ENCODE measurements around the gene ATCAY.

Gene ATCAY

DNA sequence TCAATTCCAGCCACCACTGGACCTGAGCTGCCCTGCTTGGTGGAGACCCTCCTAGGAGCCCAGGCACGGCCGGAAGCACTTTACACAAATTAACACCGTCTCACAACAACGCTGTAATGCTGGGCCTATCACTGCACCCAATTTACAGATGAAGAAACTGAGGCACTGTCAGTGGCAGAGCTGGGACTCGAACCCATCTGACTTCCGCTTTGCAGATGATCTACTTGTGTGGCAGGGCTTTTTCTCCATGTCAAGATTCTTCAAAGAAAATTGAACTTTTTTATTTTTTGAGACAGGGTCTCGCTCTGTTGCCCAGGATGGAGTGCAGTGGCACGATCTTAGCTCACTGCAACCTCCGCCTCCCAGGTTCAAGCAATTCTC lies 45.4 kb upstream of the ATCAY start:
- no peak overlapping the region for H3K4me3 ChIP-seq (ENCODE audit: low read depth, low read length)
- no peak for DNase-seq
- H3K27me3 ChIP-seq (ENCODE audit: insufficient read depth, low read depth, severe bottlenecking) = no peaks in the 10 kb centered on the region
- H3K9me3 ChIP-seq (ENCODE audit: severe bottlenecking) = no peaks in the 10 kb centered on the region
- H3K36me3 ChIP-seq = no peaks in the 10 kb centered on the region
- TF ChIP-seq, protein P1, sequence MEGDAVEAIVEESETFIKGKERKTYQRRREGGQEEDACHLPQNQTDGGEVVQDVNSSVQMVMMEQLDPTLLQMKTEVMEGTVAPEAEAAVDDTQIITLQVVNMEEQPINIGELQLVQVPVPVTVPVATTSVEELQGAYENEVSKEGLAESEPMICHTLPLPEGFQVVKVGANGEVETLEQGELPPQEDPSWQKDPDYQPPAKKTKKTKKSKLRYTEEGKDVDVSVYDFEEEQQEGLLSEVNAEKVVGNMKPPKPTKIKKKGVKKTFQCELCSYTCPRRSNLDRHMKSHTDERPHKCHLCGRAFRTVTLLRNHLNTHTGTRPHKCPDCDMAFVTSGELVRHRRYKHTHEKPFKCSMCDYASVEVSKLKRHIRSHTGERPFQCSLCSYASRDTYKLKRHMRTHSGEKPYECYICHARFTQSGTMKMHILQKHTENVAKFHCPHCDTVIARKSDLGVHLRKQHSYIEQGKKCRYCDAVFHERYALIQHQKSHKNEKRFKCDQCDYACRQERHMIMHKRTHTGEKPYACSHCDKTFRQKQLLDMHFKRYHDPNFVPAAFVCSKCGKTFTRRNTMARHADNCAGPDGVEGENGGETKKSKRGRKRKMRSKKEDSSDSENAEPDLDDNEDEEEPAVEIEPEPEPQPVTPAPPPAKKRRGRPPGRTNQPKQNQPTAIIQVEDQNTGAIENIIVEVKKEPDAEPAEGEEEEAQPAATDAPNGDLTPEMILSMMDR (IDR thresholded peaks at IDR 0.05; ENCODE audit: low read depth, low read length) = no peak
- no peak overlapping the region for H3K27ac ChIP-seq

DNA sequence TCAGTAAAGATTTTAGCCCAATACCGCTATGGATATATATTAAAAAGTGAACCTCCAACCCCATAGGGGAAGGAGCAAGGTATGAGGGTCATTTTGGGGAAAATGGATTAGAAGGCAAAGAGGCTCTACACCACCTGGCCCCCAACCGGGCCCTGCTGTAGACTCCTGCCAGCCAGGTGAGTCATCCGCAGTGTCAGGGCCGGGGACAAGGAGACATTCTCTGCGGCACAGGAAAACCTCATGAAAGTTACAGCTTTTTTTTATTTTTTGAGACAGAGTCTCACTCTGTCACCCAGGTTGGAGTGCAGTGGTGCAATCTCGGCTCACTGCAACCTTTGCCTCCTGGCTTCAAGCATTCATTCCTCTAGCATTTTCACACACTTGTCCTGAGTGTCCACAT lies 43.6 kb upstream of the ATCAY start:
- TF ChIP-seq, protein P1 (IDR thresholded peaks at IDR 0.05; ENCODE audit: low read depth, low read length) = no peak
- H3K27ac ChIP-seq = no peak overlapping the region
- no peaks in the 10 kb centered on the region for H3K9me3 ChIP-seq (ENCODE audit: severe bottlenecking)
- no peak for DNase-seq
- H3K4me3 ChIP-seq (ENCODE audit: low read depth, low read length) = no peak overlapping the region
- no peaks in the 10 kb centered on the region for H3K27me3 ChIP-seq (ENCODE audit: insufficient read depth, low read depth, severe bottlenecking)
- no peaks in the 10 kb centered on the region for H3K36me3 ChIP-seq

DNA sequence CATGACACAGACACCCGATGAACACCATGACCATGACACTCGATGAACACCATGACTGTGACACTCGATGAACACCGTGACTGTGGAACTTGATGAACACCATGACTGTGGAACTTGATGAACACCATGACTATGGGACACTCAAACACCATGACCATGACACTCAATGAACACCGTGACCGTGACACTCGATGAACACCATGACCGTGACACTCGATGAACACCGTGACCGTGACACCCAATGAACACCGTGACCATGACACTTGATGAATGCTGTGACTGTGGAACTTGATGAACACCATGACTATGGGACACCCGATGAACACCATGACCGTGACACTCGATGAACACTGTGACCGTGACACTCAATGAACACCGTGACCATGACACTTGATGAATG lies 43.2 kb upstream of the ATCAY start:
- Histone ChIP-seq H3K36me3 (no peaks in the 10 kb centered on the region), H3K27me3 (ENCODE audit: insufficient read depth, low read depth, severe bottlenecking) (no peaks in the 10 kb centered on the region), H3K4me3 (ENCODE audit: low read depth, low read length) (no peak overlapping the region), H3K27ac (no peak overlapping the region), H3K9me3 (ENCODE audit: severe bottlenecking) (no peaks in the 10 kb centered on the region)
- no peak for DNase-seq
- TF ChIP-seq, protein P1 (IDR thresholded peaks at IDR 0.05; ENCODE audit: low read depth, low read length) = no peak

DNA sequence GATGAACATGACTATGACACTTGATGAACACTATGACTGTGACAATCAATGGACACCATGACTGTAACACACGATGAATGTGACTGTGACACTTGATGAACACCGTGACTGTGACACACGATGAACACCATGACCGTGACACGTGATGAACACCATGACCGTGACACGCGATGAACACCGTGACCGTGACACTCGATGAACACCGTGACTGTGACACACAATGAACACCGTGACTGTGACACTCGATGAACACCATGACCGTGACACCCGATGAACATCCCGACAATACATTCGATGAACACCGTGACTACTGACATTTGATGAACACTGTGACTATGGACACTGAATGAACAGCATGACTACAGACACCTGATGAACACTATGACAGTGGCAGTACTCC lies 42.6 kb upstream of the ATCAY start:
- Histone ChIP-seq H3K27me3 (ENCODE audit: insufficient read depth, low read depth, severe bottlenecking) (no peaks in the 10 kb centered on the region), H3K27ac (no peak overlapping the region), H3K4me3 (ENCODE audit: low read depth, low read length) (no peak overlapping the region), H3K36me3 (no peaks in the 10 kb centered on the region), H3K9me3 (ENCODE audit: severe bottlenecking) (no peaks in the 10 kb centered on the region)
- DNase-seq = no peak
- TF ChIP-seq, protein P1 (IDR thresholded peaks at IDR 0.05; ENCODE audit: low read depth, low read length) = no peak

DNA sequence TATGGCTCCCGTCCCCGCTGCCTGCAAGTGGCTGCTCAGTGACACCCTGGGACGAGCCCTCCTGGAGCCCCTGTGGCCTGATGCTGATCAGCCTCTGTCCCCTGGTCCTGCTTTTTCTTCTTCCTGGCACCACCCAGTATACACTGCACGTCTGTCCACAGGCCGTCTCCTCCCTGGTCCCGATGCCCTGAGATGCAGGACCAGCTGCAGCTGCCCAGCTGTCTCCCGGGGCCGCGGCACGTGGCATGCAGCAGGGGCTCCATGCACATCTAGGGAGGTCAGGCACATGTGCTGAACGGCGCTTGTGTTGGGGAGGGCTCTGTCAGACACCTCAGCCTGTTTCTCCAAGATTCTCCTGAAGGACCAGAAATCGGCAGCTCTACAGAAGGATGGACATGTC lies 41.8 kb upstream of the ATCAY start:
- TF ChIP-seq, protein P1 (IDR thresholded peaks at IDR 0.05; ENCODE audit: low read depth, low read length) = no peak
- H3K27me3 ChIP-seq (ENCODE audit: insufficient read depth, low read depth, severe bottlenecking) = no peaks in the 10 kb centered on the region
- H3K36me3 ChIP-seq = no peaks in the 10 kb centered on the region
- no peak overlapping the region for H3K27ac ChIP-seq
- no peaks in the 10 kb centered on the region for H3K9me3 ChIP-seq (ENCODE audit: severe bottlenecking)
- no peak overlapping the region for H3K4me3 ChIP-seq (ENCODE audit: low read depth, low read length)
- no peak for DNase-seq

DNA sequence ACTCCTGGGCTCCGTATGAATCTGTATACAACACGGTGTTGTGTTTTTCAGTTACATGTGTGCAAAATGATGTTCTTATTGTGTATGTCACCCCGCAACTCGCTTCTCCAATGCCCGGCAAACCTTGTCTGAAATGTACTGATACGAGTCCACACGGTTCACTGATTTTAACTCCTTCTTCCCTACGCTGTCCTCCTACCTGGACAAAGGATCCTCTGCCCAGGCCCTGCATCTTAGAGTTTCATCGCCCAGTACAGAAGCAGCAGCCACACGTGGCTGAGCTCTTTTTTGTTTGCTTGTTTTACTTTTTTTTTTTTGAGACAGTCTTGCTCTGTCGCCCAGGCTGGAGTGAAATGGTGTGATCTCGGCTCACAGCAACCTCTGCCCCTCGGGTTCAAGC lies 40.5 kb upstream of the ATCAY start:
- H3K36me3 ChIP-seq = no peaks in the 10 kb centered on the region
- TF ChIP-seq, protein P1 (IDR thresholded peaks at IDR 0.05; ENCODE audit: low read depth, low read length) = no peak
- no peak for DNase-seq
- H3K27me3 ChIP-seq (ENCODE audit: insufficient read depth, low read depth, severe bottlenecking) = no peaks in the 10 kb centered on the region
- H3K4me3 ChIP-seq (ENCODE audit: low read depth, low read length) = no peak overlapping the region
- no peak overlapping the region for H3K27ac ChIP-seq
- no peaks in the 10 kb centered on the region for H3K9me3 ChIP-seq (ENCODE audit: severe bottlenecking)

Measured in WERI-Rb-1 (cell line).